Measurements from ENCODE around the gene ADCK1. TPM values are rescaled to one million over a fixed set of nuclear protein-coding genes. Genes with fewer than 3 reads are reported as not detected.

The ADCK1 gene
- total RNA-seq, 1 experiment from 2014 or later, result 8.3 TPM

GRCh38 chr14:77823378-77823777, 23.5 kb downstream of the ADCK1 start:
- Histone ChIP-seq H3K27me3 (replicated peaks; ENCODE audit: insufficient read depth, low read depth, low read length, poor library complexity) (no peaks in the 10 kb centered on the region), H3K27ac (ENCODE audit: low read depth, low read length, poor library complexity, severe bottlenecking) (no peak overlapping the region), H3K4me1 (ENCODE audit: insufficient read depth, low read length, poor library complexity, severe bottlenecking) (no peaks in the 10 kb centered on the region), H3K4me3 (ENCODE audit: low read depth, low read length, poor library complexity, severe bottlenecking) (no peak overlapping the region), H3K9me3 (ENCODE audit: low read depth, low read length, poor library complexity, severe bottlenecking) (no peaks in the 10 kb centered on the region), H3K36me3 (ENCODE audit: insufficient read depth, low read length, poor library complexity, severe bottlenecking) (no peaks in the 10 kb centered on the region)
- TF ChIP-seq CTCF (conservative IDR thresholded peaks at IDR 0.05; ENCODE audit: low read depth, low read length) (no peak), EZH2 (IDR thresholded peaks at IDR 0.05; ENCODE audit: borderline replicate concordance, low read depth, low read length, poor library complexity, severe bottlenecking) (no peak)
- POLR2A ChIA-PET (ENCODE audit: low non-redundant PET), result no interaction called here
- intact Hi-C loops (cut with micrococcal nuclease; ENCODE audit: unreplicated experiment), result no loop called here
- CTCF ChIA-PET, result no interaction called here
- BruUV-seq (replicated peaks), result no TSS peak
- no peak for DNase-seq (ENCODE audit: low spot score)

- ChIA-PET POLR2A (ENCODE audit: low non-redundant PET) (interaction anchor here (0.8 kb wide), 1 partner anchor 104 kb away, joined by 3 read pairs; no protein-coding TSS in a partner anchor), CTCF (no interaction called here)
- intact Hi-C loops (cut with micrococcal nuclease; ENCODE audit: unreplicated experiment), result no loop called here
- no peak for DNase-seq (ENCODE audit: low spot score)
- TF ChIP-seq CTCF (conservative IDR thresholded peaks at IDR 0.05; ENCODE audit: low read depth, low read length) (no peak), EZH2 (IDR thresholded peaks at IDR 0.05; ENCODE audit: borderline replicate concordance, low read depth, low read length, poor library complexity, severe bottlenecking) (no peak)
- H3K27ac ChIP-seq (ENCODE audit: low read depth, low read length, poor library complexity, severe bottlenecking), result no peak overlapping the region
- H3K4me3 ChIP-seq (ENCODE audit: low read depth, low read length, poor library complexity, severe bottlenecking), result no peak overlapping the region
- H3K27me3 ChIP-seq (replicated peaks; ENCODE audit: insufficient read depth, low read depth, low read length, poor library complexity), result no peaks in the 10 kb centered on the region
- H3K4me1 ChIP-seq (ENCODE audit: insufficient read depth, low read length, poor library complexity, severe bottlenecking), result no peaks in the 10 kb centered on the region
- no peaks in the 10 kb centered on the region for H3K36me3 ChIP-seq (ENCODE audit: insufficient read depth, low read length, poor library complexity, severe bottlenecking)
- no peaks in the 10 kb centered on the region for H3K9me3 ChIP-seq (ENCODE audit: low read depth, low read length, poor library complexity, severe bottlenecking)
- no TSS peak for BruUV-seq (replicated peaks)
These were observed 26.1 kb downstream of the ADCK1 start for GRCh38 chr14:77825895-77826519.

GRCh38 chr14:77830692-77831091, 30.8 kb downstream of the ADCK1 start:
- Histone ChIP-seq H3K27ac (ENCODE audit: low read depth, low read length, poor library complexity, severe bottlenecking) (no peak overlapping the region), H3K36me3 (ENCODE audit: insufficient read depth, low read length, poor library complexity, severe bottlenecking) (no peaks in the 10 kb centered on the region), H3K4me1 (ENCODE audit: insufficient read depth, low read length, poor library complexity, severe bottlenecking) (no peaks in the 10 kb centered on the region), H3K9me3 (ENCODE audit: low read depth, low read length, poor library complexity, severe bottlenecking) (no peaks in the 10 kb centered on the region), H3K27me3 (replicated peaks; ENCODE audit: insufficient read depth, low read depth, low read length, poor library complexity) (no peaks in the 10 kb centered on the region), H3K4me3 (ENCODE audit: low read depth, low read length, poor library complexity, severe bottlenecking) (no peak overlapping the region)
- ChIA-PET POLR2A (ENCODE audit: low non-redundant PET) (no interaction called here), CTCF (no interaction called here)
- intact Hi-C loops (cut with micrococcal nuclease; ENCODE audit: unreplicated experiment), result no loop called here
- no peak for DNase-seq (ENCODE audit: low spot score)
- BruUV-seq (replicated peaks), result no TSS peak
- TF ChIP-seq CTCF (conservative IDR thresholded peaks at IDR 0.05; ENCODE audit: low read depth, low read length), result no peak
- no peak for TF ChIP-seq EZH2 (IDR thresholded peaks at IDR 0.05; ENCODE audit: borderline replicate concordance, low read depth, low read length, poor library complexity, severe bottlenecking)

Measured in A673 (cell line).